Endothelial cell of umbilical vein (primary cell): ENCODE measurements around the gene SLC39A3. TPM values are rescaled to one million over a fixed set of nuclear protein-coding genes. Genes with fewer than 3 reads are reported as not detected.

Experiments used
- polyA plus RNA-seq, 4 experiments: library from polyadenylated mRNA; depleted of rRNA in 3 of 4; stranded (reverse) in 3 of 4; unstranded in 1 of 4; fragments of >200 nt; gene quantifications; 2 replicates each; pipeline versions ENCODE4 v1.2.1 to v1.2.3, GENCODE V29; 2011 to 2012; ENCODE audit warnings: missing spikeins in 1 of 4
- total RNA-seq: library from RNA; stranded (reverse); gene quantifications from 2 replicates; pipeline ENCODE4 v1.2.3, GENCODE V29; 2021

The SLC39A3 gene
- total and polyA plus RNA-seq, 2 donors (not counting 3 experiments of a cell fraction or from before 2014, with no cell fraction given), result 28.0 to 43.1 TPM

Other genes with a start within 250 kb of the SLC39A3 start
- 0.72 and 0.84 TPM in 2 replicates for gene GNG7, start 37.3 kb downstream of the SLC39A3 start, total RNA-seq
- gene GNG7, start 37.3 kb downstream of the SLC39A3 start, polyA plus RNA-seq, result 0.25 and 0.29 TPM in 2 replicates
- gene DIRAS1, start 18.6 kb downstream of the SLC39A3 start, total RNA-seq, result 0.09 and 0.23 TPM in 2 replicates
- gene DIRAS1, start 18.6 kb downstream of the SLC39A3 start, polyA plus RNA-seq, result 0.17 and 0.43 TPM in 2 replicates
- gene SGTA, start 43.3 kb upstream of the SLC39A3 start, total RNA-seq, result 72.3 and 76.5 TPM in 2 replicates
- 119 and 131 TPM in 2 replicates for gene SGTA, start 43.3 kb upstream of the SLC39A3 start, polyA plus RNA-seq
- 108 and 115 TPM in 2 replicates for gene THOP1, start 45.5 kb upstream of the SLC39A3 start, total RNA-seq
- gene THOP1, start 45.5 kb upstream of the SLC39A3 start, polyA plus RNA-seq, result 82.8 and 88.0 TPM in 2 replicates
- gene ZNF554, start 79.9 kb upstream of the SLC39A3 start, total RNA-seq, result 1.6 and 1.8 TPM in 2 replicates
- 1.0 and 1.2 TPM in 2 replicates for gene ZNF554, start 79.9 kb upstream of the SLC39A3 start, polyA plus RNA-seq
- 4.7 and 5.4 TPM in 2 replicates for gene ZNF555, start 101.5 kb upstream of the SLC39A3 start, total RNA-seq
- 1.2 and 1.6 TPM in 2 replicates for gene ZNF555, start 101.5 kb upstream of the SLC39A3 start, polyA plus RNA-seq
- not detected in 2 replicates for gene ZNF556, start 127.3 kb upstream of the SLC39A3 start, total RNA-seq
- gene ZNF556, start 127.3 kb upstream of the SLC39A3 start, polyA plus RNA-seq, result 0.01 TPM in 1 of 2 replicates, not detected in the other
- gene ZNF57, start 160.9 kb upstream of the SLC39A3 start, total RNA-seq, result 3.4 and 3.6 TPM in 2 replicates
- 2.0 TPM in 2 replicates for gene ZNF57, start 160.9 kb upstream of the SLC39A3 start, polyA plus RNA-seq
- 5.9 and 7.0 TPM in 2 replicates for gene ZNF77, start 205.0 kb upstream of the SLC39A3 start, total RNA-seq
- 7.7 and 10.2 TPM in 2 replicates for gene ZNF77, start 205.0 kb upstream of the SLC39A3 start, polyA plus RNA-seq
- gene TLE6, start 237.5 kb upstream of the SLC39A3 start, total RNA-seq, result 1.9 and 2.0 TPM in 2 replicates
- 1.6 and 2.1 TPM in 2 replicates for gene TLE6, start 237.5 kb upstream of the SLC39A3 start, polyA plus RNA-seq